Loucy (cell line): ENCODE data around the gene PRSS1.
"Not testable (repeated sequence)": the region's sequence is repeated elsewhere in the genome, so short reads cannot be mapped to it uniquely, and the experiment has no call there.

Experiments
- H2AFZ ChIP-seq: fragments of 200-600 bp; sonication (generic); 2 replicates; pipeline ENCODE4 v1.6.0; 2016; ENCODE audit warnings: antibody characterized with exemption, mild to moderate bottlenecking, low read length, moderate library complexity
- H3F3A ChIP-seq: fragments of 200-600 bp; 2 replicates; pipeline ENCODE4 v1.6.0; 2016; ENCODE audit warnings: antibody characterized with exemption, low read depth, mild to moderate bottlenecking
- H3K27me3 ChIP-seq: fragments of 200-600 bp; sonication (generic); 2 replicates; pipeline ENCODE4 v1.6.1; 2014; ENCODE audit warnings: low read length, mild to moderate bottlenecking; ENCODE audit not compliant: insufficient read depth, poor library complexity, severe bottlenecking
- H3K36me3 ChIP-seq: fragments of 200-600 bp; sonication (generic); 2 replicates; pipeline ENCODE4 v1.6.1; 2016; ENCODE audit warnings: low read length; ENCODE audit not compliant: insufficient read depth
- H3K4me1 ChIP-seq: fragments of 200-600 bp; sonication (generic); 2 replicates; pipeline ENCODE4 v1.5.1; 2014; ENCODE audit warnings: low read length, mild to moderate bottlenecking; ENCODE audit not compliant: insufficient read depth, poor library complexity, severe bottlenecking
- H3K4me2 ChIP-seq: fragments of 200-600 bp; sonication (generic); 2 replicates; pipeline ENCODE4 v1.6.0; 2014; ENCODE audit warnings: antibody characterized with exemption, low read length, low read depth, mild to moderate bottlenecking; ENCODE audit not compliant: poor library complexity, severe bottlenecking
- H3K4me3 ChIP-seq: fragments of 200-600 bp; sonication (generic); 2 replicates; pipeline ENCODE4 v1.5.1; 2014; ENCODE audit warnings: low read length, mild to moderate bottlenecking, mixed read lengths; ENCODE audit not compliant: poor library complexity, severe bottlenecking
- H3K79me2 ChIP-seq: fragments of 200-600 bp; sonication (generic); 2 replicates; pipeline ENCODE4 v1.6.1; 2014; ENCODE audit warnings: low read length; ENCODE audit not compliant: insufficient read depth
- H3K9ac ChIP-seq: fragments of 200-600 bp; sonication (generic); 2 replicates; pipeline ENCODE4 v1.6.0; 2014; ENCODE audit warnings: mild to moderate bottlenecking, low read depth, low read length, moderate library complexity; ENCODE audit not compliant: poor library complexity, severe bottlenecking
- H3K9me2 ChIP-seq: fragments of 200-600 bp; sonication (generic); replicated peaks from 2 replicates; pipeline ENCODE4 v1.6.1; 2016; ENCODE audit warnings: low read depth, low read length, mixed read lengths
- H3K9me3 ChIP-seq: fragments of 200-600 bp; sonication (generic); 2 replicates; pipeline ENCODE4 v1.6.1; 2014; ENCODE audit warnings: mild to moderate bottlenecking, antibody characterized with exemption, low read length, low read depth; ENCODE audit not compliant: insufficient read depth
- H4K20me1 ChIP-seq: fragments of 200-600 bp; sonication (generic); 2 replicates; pipeline ENCODE4 v1.6.0; 2014; ENCODE audit warnings: antibody characterized with exemption, low read length, mild to moderate bottlenecking; ENCODE audit not compliant: insufficient read depth, poor library complexity, severe bottlenecking
- EZH2phosphoT487 ChIP-seq: fragments of 200-600 bp; IDR thresholded peaks from 2 replicates; pipeline ENCODE4 v1.6.1; 2018; ENCODE audit warnings: antibody characterized with exemption, mild to moderate bottlenecking, moderate library complexity, borderline replicate concordance
- TF ChIP-seq, protein P1 (sequence below): fragments of 200-600 bp; sonication (generic); conservative IDR thresholded peaks from 2 replicates; pipeline ENCODE4 v1.5.1; 2014; ENCODE audit warnings: mild to moderate bottlenecking, antibody characterized with exemption, low read length

The PRSS1 gene

DNA sequence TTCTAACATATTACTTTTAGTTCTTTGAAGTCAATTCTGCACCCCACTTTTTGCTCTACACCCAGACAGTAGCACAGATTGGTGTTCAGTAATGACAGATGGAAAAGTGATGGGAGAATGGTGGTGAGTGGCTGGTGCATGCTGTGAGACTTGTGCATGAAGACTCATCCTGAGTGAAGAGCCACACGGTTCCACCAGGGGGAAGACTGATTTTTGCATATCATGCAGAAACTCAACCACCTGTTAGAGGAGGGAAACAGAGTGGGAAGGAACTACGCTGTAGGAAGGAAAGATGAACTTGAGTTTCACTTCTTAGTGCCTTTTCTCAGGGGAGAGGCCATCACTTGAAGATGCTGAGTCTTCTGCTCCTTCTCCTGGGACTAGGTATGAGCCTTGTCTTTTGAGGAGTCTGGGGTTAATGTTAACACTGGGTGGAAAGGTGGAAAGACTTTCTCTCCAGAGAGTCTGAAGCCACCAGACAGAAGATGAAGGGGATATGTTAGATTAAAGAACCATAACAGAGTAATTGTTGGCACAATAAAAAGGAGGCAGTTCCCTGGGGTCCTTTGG is 9.3 kb upstream of the PRSS1 start:
- no peak overlapping the region for H3K4me3 ChIP-seq
- TF ChIP-seq EZH2phosphoT487: no peak
- TF ChIP-seq, protein P1, sequence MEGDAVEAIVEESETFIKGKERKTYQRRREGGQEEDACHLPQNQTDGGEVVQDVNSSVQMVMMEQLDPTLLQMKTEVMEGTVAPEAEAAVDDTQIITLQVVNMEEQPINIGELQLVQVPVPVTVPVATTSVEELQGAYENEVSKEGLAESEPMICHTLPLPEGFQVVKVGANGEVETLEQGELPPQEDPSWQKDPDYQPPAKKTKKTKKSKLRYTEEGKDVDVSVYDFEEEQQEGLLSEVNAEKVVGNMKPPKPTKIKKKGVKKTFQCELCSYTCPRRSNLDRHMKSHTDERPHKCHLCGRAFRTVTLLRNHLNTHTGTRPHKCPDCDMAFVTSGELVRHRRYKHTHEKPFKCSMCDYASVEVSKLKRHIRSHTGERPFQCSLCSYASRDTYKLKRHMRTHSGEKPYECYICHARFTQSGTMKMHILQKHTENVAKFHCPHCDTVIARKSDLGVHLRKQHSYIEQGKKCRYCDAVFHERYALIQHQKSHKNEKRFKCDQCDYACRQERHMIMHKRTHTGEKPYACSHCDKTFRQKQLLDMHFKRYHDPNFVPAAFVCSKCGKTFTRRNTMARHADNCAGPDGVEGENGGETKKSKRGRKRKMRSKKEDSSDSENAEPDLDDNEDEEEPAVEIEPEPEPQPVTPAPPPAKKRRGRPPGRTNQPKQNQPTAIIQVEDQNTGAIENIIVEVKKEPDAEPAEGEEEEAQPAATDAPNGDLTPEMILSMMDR: no peak
- H3K36me3 ChIP-seq: no peaks in the 10 kb centered on the region
- no peak overlapping the region for H3K9ac ChIP-seq
- no peaks in the 10 kb centered on the region for H3K4me1 ChIP-seq
- H3F3A ChIP-seq: no peaks in the 10 kb centered on the region
- no peaks in the 10 kb centered on the region for H3K27me3 ChIP-seq
- no peak overlapping the region for H2AFZ ChIP-seq
- H3K4me2 ChIP-seq: no peak overlapping the region
- no peaks in the 10 kb centered on the region for H4K20me1 ChIP-seq
- no peaks in the 10 kb centered on the region for H3K79me2 ChIP-seq
- H3K9me2 ChIP-seq: no peaks in the 10 kb centered on the region
- H3K9me3 ChIP-seq: no peaks in the 10 kb centered on the region

DNA sequence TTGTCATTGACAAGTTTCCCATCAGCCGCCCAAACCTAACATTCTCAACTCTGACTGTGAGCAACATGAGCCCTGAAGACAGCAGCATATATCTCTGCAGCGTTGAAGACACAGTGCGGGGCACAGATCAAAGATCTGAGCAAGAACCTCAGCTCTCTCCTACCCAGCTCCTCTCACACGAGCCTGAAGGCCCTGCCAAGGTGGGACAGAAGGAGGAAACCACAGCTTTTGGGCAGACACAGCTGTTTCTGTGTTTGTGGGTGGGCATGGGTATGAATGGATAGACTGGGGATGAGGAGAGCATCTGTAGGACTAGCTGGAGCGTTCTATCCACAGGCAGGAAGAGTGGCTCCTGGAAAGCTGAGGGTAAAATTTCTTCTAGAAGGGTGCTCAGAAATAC is 8.5 kb upstream of the PRSS1 start:
- no peaks in the 10 kb centered on the region for H3F3A ChIP-seq
- no peak for TF ChIP-seq EZH2phosphoT487
- TF ChIP-seq, protein P1: no peak
- no peak overlapping the region for H3K4me2 ChIP-seq
- no peak overlapping the region for H3K4me3 ChIP-seq
- H3K79me2 ChIP-seq: no peaks in the 10 kb centered on the region
- no peak overlapping the region for H2AFZ ChIP-seq
- H3K9me3 ChIP-seq: no peaks in the 10 kb centered on the region
- H3K4me1 ChIP-seq: no peaks in the 10 kb centered on the region
- no peak overlapping the region for H3K9ac ChIP-seq
- no peaks in the 10 kb centered on the region for H3K36me3 ChIP-seq
- no peaks in the 10 kb centered on the region for H3K9me2 ChIP-seq
- H3K27me3 ChIP-seq: no peaks in the 10 kb centered on the region
- no peaks in the 10 kb centered on the region for H4K20me1 ChIP-seq

DNA sequence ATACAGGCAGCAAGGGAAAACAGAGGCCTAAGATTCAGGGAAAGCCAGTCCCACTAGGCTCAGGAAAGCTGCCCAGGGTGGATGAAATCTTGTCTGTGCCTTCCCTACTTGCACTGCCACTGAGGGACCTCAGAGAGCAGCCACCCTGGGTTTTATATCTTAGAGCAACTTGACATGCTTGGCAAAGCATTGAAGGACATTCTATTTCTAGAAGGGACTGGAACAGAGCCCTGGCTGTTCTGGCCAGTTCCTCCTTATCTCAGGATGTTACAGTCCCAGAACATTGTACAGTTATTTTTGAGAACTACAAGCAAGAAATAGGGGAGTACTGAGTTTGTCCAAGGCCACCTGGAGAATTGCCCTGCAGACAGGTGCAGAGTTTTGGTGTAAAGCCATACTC is 7.3 kb upstream of the PRSS1 start:
- H3K9ac ChIP-seq, H3K9me2 ChIP-seq, H3K9me3 ChIP-seq, H3K4me1 ChIP-seq, H4K20me1 ChIP-seq, H3K4me2 ChIP-seq, H3K36me3 ChIP-seq, H2AFZ ChIP-seq, H3K79me2 ChIP-seq, H3F3A ChIP-seq, H3K4me3 ChIP-seq, H3K27me3 ChIP-seq: not testable (repeated sequence)

DNA sequence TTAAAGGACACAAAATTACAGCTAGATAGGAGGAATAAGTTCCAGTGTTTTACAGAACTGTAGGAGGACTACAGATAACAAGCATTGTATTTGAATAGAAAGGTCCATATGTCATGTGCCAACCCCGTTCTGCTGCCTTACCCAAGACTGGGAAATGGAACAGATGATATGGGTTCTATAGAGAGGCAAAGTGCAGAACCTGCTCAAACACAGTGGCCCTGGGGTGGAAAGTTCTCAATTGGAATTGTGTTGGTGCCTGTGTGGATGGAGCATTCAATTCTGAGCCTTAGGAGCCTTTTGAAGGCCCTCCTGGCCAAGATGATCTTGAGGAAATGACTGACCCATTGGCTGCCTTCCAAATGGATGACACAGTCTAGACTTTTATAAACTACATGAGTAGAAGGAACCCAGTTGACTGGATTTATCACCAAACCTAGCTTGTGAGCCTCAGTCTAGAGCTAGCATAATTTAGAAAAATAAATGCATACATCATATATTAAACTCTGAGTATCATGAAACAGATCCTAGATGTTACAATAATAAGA is 4.1 kb upstream of the PRSS1 start:
- H3K9ac ChIP-seq: no peak overlapping the region
- H3K9me3 ChIP-seq: no peaks in the 10 kb centered on the region
- no peaks in the 10 kb centered on the region for H3F3A ChIP-seq
- no peaks in the 10 kb centered on the region for H3K27me3 ChIP-seq
- H3K4me1 ChIP-seq: no peaks in the 10 kb centered on the region
- H3K79me2 ChIP-seq: no peaks in the 10 kb centered on the region
- no peak overlapping the region for H3K4me2 ChIP-seq
- H4K20me1 ChIP-seq: no peaks in the 10 kb centered on the region
- no peaks in the 10 kb centered on the region for H3K9me2 ChIP-seq
- TF ChIP-seq, protein P1: no peak
- no peak for TF ChIP-seq EZH2phosphoT487
- no peak overlapping the region for H3K4me3 ChIP-seq
- H2AFZ ChIP-seq: no peak overlapping the region
- H3K36me3 ChIP-seq: no peaks in the 10 kb centered on the region
